H9 (cell line): ENCODE measurements around the gene ECE1. TPM values are rescaled to one million over a fixed set of nuclear protein-coding genes. Genes with fewer than 3 reads are reported as not detected.

Experiments
- DNase-seq: peaks from one replicate; pipeline ENCODE4 v3.0.0-alpha.2; 2017
- H2AFZ ChIP-seq: one replicate; pipeline ENCODE4 v1.6.1; 2013; ENCODE audit warnings: mild to moderate bottlenecking, low read length, control low read depth, moderate library complexity
- H2AK5ac ChIP-seq: 2 replicates; pipeline ENCODE4 v1.6.1; 2013; ENCODE audit warnings: low read length, control low read depth, mixed read lengths; ENCODE audit not compliant: insufficient read length
- H2BK120ac ChIP-seq: one replicate; pipeline ENCODE4 v1.6.1; 2013; ENCODE audit warnings: low read depth, mild to moderate bottlenecking, low read length, control low read depth, inconsistent platforms; ENCODE audit not compliant: poor library complexity, severe bottlenecking
- H2BK12ac ChIP-seq: 2 replicates; pipeline ENCODE4 v1.6.1; 2013; ENCODE audit warnings: low read length, control low read depth, mixed read lengths, low read depth; ENCODE audit not compliant: insufficient read length
- H2BK15ac ChIP-seq: 2 replicates; pipeline ENCODE4 v1.6.1; 2013; ENCODE audit warnings: low read depth, low read length, control low read depth
- H2BK20ac ChIP-seq: one replicate; pipeline ENCODE4 v1.6.1; 2013; ENCODE audit warnings: low read depth, mild to moderate bottlenecking, low read length, control low read depth, inconsistent platforms; ENCODE audit not compliant: poor library complexity, severe bottlenecking
- H2BK5ac ChIP-seq: 2 replicates; pipeline ENCODE4 v1.6.1; 2013; ENCODE audit warnings: low read length, control low read depth, mixed read lengths; ENCODE audit not compliant: insufficient read length
- H3K14ac ChIP-seq: 2 replicates; pipeline ENCODE4 v1.6.1; 2013; ENCODE audit warnings: low read length, control low read depth; ENCODE audit not compliant: insufficient read depth
- H3K18ac ChIP-seq: 2 replicates; pipeline ENCODE4 v1.6.1; 2013; ENCODE audit warnings: low read depth, mild to moderate bottlenecking, mixed read lengths, low read length, control low read depth; ENCODE audit not compliant: insufficient read length
- H3K23ac ChIP-seq: 2 replicates; pipeline ENCODE4 v1.6.1; 2013; ENCODE audit warnings: low read length, control low read depth, mixed read lengths, low read depth; ENCODE audit not compliant: insufficient read length
- H3K23me2 ChIP-seq: 2 replicates; pipeline ENCODE4 v1.6.1; 2013; ENCODE audit warnings: low read depth, mild to moderate bottlenecking, mixed read lengths, low read length, control low read depth; ENCODE audit not compliant: insufficient read length, poor library complexity, severe bottlenecking
- H3K27ac ChIP-seq: 2 replicates; pipeline ENCODE4 v1.5.1; 2013; ENCODE audit warnings: low read length, control low read depth, mixed read lengths, low read depth; ENCODE audit not compliant: insufficient read length
- H3K27me3 ChIP-seq: 2 replicates; pipeline ENCODE4 v1.6.1; 2013; ENCODE audit warnings: low read length, control low read depth, inconsistent platforms; ENCODE audit not compliant: insufficient read depth
- H3K4ac ChIP-seq: 2 replicates; pipeline ENCODE4 v1.6.1; 2013; ENCODE audit warnings: low read depth, mild to moderate bottlenecking, control low read depth, inconsistent platforms, low read length, moderate library complexity
- H3K4me1 ChIP-seq: 2 replicates; pipeline ENCODE4 v1.6.1; 2013; ENCODE audit warnings: low read length, control low read depth, inconsistent platforms; ENCODE audit not compliant: insufficient read depth
- H3K4me2 ChIP-seq: 2 replicates; pipeline ENCODE4 v1.6.1; 2013; ENCODE audit warnings: low read length, control low read depth, mixed read lengths; ENCODE audit not compliant: insufficient read length, insufficient read depth
- H3K56ac ChIP-seq: 2 replicates; pipeline ENCODE4 v1.6.1; 2013; ENCODE audit warnings: low read depth, mild to moderate bottlenecking, mixed read lengths, low read length, control low read depth; ENCODE audit not compliant: insufficient read length
- H3K79me1 ChIP-seq: 2 replicates; pipeline ENCODE4 v1.6.1; 2013; ENCODE audit warnings: low read depth, mild to moderate bottlenecking, moderate library complexity, low read length, control low read depth, inconsistent platforms; ENCODE audit not compliant: insufficient read depth, poor library complexity, severe bottlenecking
- H3K79me2 ChIP-seq: 2 replicates; pipeline ENCODE4 v1.6.1; 2013; ENCODE audit warnings: low read length, control low read depth, inconsistent platforms; ENCODE audit not compliant: insufficient read depth
- H3K9ac ChIP-seq: 2 replicates; pipeline ENCODE4 v1.6.1; 2013; ENCODE audit warnings: low read length, control low read depth, mixed read lengths; ENCODE audit not compliant: insufficient read length; ENCODE audit errors: extremely low read depth
- H3K9me3 ChIP-seq: one replicate; pipeline ENCODE4 v1.6.1; 2013; ENCODE audit warnings: low read depth, low read length, inconsistent platforms; ENCODE audit not compliant: control insufficient read depth
- H3T11ph ChIP-seq: one replicate; pipeline ENCODE4 v1.6.1; 2013; ENCODE audit warnings: mild to moderate bottlenecking, low read length, control low read depth, inconsistent platforms
- H4K20me1 ChIP-seq: one replicate; pipeline ENCODE4 v1.6.1; 2013; ENCODE audit not compliant: control insufficient read depth, insufficient read length, insufficient read depth
- H4K5ac ChIP-seq: 2 replicates; pipeline ENCODE4 v1.6.1; 2013; ENCODE audit warnings: low read depth, mild to moderate bottlenecking, mixed read lengths, low read length, control low read depth; ENCODE audit not compliant: insufficient read length
- H4K8ac ChIP-seq: replicated peaks from 2 replicates; pipeline ENCODE4 v1.6.1; 2013; ENCODE audit warnings: low read length, control low read depth, mixed read lengths, low read depth; ENCODE audit not compliant: insufficient read length
- H4K91ac ChIP-seq: 2 replicates; pipeline ENCODE4 v1.6.1; 2013; ENCODE audit warnings: low read depth, mild to moderate bottlenecking, moderate library complexity, mixed read lengths, low read length, control low read depth; ENCODE audit not compliant: insufficient read length
- H3K27ac Mint-ChIP-seq, 3 experiments: 2 replicates in 2 of 3; 3 replicates in 1 of 3; pipeline ENCODE4 v1.8.0; 2020 to 2021; ENCODE audit warnings: mixed read lengths in 3 of 3, mild to moderate bottlenecking in 1 of 3, moderate library complexity in 1 of 3
- H3K27me3 Mint-ChIP-seq: 2 replicates; pipeline ENCODE4 v1.8.0; 2021; ENCODE audit warnings: low read depth, mild to moderate bottlenecking, moderate library complexity, mixed read lengths
- H3K36me3 Mint-ChIP-seq, 3 experiments: 2 replicates in 2 of 3; 3 replicates in 1 of 3; pipeline ENCODE4 v1.8.0; 2020 to 2021; ENCODE audit warnings: low read depth in 3 of 3, mixed read lengths in 3 of 3; ENCODE audit not compliant: insufficient read depth in 1 of 3
- H3K4me1 Mint-ChIP-seq, 2 experiments: 2 replicates each; pipeline ENCODE4 v1.8.0; 2020; ENCODE audit warnings: mixed read lengths in 2 of 2
- H3K4me3 Mint-ChIP-seq, 2 experiments: 2 replicates in 1 of 2; 3 replicates in 1 of 2; pipeline ENCODE4 v1.8.0; 2020 to 2021; ENCODE audit warnings: mild to moderate bottlenecking in 2 of 2, mixed read lengths in 2 of 2, moderate library complexity in 1 of 2
- H3K9me3 Mint-ChIP-seq, 2 experiments: 2 replicates in 1 of 2; 3 replicates in 1 of 2; pipeline ENCODE4 v1.8.0; 2020; ENCODE audit warnings: mild to moderate bottlenecking in 2 of 2, mixed read lengths in 2 of 2, moderate library complexity in 1 of 2
- CTCF ChIP-seq: fragments of 200-600 bp; sonication (generic); conservative IDR thresholded peaks from 3 replicates; pipeline ENCODE4 v1.8.0; 2021; ENCODE audit warnings: antibody characterized with exemption, mild to moderate bottlenecking
- WGBS: extraction: QIAGEN DNeasy Blood & Tissue Kit; methylation state at CpG from one replicate; pipeline ENCODE4 v1.1.7; 2013; ENCODE audit warnings: missing lambda C conversion rate, low lambda C conversion rate, mixed read lengths; ENCODE audit not compliant: insufficient read length; ENCODE audit errors: extremely low coverage; 5-methylcytosine and 5-hydroxymethylcytosine counted together
- total RNA-seq: library from RNA; stranded (reverse); gene quantifications from 2 replicates; pipeline ENCODE4 v1.2.1, GENCODE V29; 2021

Gene ECE1
- total RNA-seq, 1 experiment from 2014 or later, result 31.1 TPM

- DNase-seq, result no peak
- H3K9ac ChIP-seq, result no peak overlapping the region
These were observed 35.6 kb upstream of the ECE1 start for GRCh38 chr1:21325731-21326387.

More at GRCh38 chr1:21325731-21326387, 35.6 kb upstream of the ECE1 start:
- Histone ChIP-seq H3K23me2 (no peaks in the 10 kb centered on the region), H2BK12ac (no peak overlapping the region), H3K4me2 (no peak overlapping the region), H3K27me3 (no peaks in the 10 kb centered on the region), H3K18ac (no peak overlapping the region), H4K8ac (no peak overlapping the region), H2AK5ac (no peak overlapping the region), H2AFZ (no peak overlapping the region), H3T11ph (no peak overlapping the region), H2BK5ac (no peak overlapping the region), H2BK15ac (no peak overlapping the region), H3K79me2 (no peaks in the 10 kb centered on the region), H3K23ac (no peak overlapping the region), H3K79me1 (no peaks in the 10 kb centered on the region), H4K5ac (no peak overlapping the region), H2BK120ac (no peak overlapping the region), H3K9me3 (no peaks in the 10 kb centered on the region), H4K91ac (no peak overlapping the region), H3K56ac (no peak overlapping the region), H3K4ac (no peak overlapping the region), H3K4me1 (peaks cover 14% of the 10 kb centered on the region; the same call in 1 of the 2 replicates), H2BK20ac (no peak overlapping the region), H4K20me1 (no peaks in the 10 kb centered on the region), H3K14ac (peak overlapping the region; percentile 36; the same call in 1 of the 2 replicates), H3K27ac (no peak overlapping the region)
- H3K9me3 Mint-ChIP-seq, result no peaks in the 10 kb centered on the region; a peak in 1 of 5 replicates
- H3K27me3 Mint-ChIP-seq, result no peaks in the 10 kb centered on the region
- H3K4me3 Mint-ChIP-seq, result peak overlapping the region in 1 of 2 experiments; percentile 67; a peak in 2 of 5 replicates
- peak overlapping the region; percentile 7 to 96 (median 72) for H3K27ac Mint-ChIP-seq
- peaks cover 79 to 87% of the 10 kb centered on the region in 2 experiments for H3K4me1 Mint-ChIP-seq
- WGBS, result no CpG with 5 or more reads among the region's 19 CpGs
- TF ChIP-seq CTCF, result no peak
- peaks cover 0 to 6% (median 4%) of the 10 kb centered on the region in 3 experiments; a peak in 5 of 7 replicates for H3K36me3 Mint-ChIP-seq
